T-helper 2 cell treated with Interferon-gamma antibody and Interleukin-4, amounts not matched to agents 100 ng/mL and 5 ng/mL, for 36 hours (primary cell): ENCODE measurements around the gene OASL. TPM values are rescaled to one million over a fixed set of nuclear protein-coding genes. Genes with fewer than 3 reads are reported as not detected.

ENCODE experiments used
- intact Hi-C: fragments of 100-400 bp; cut with micrococcal nuclease; formaldehyde crosslinking; loops from one replicate; pipeline ENCODE4 v1.15.1; 2023
- total RNA-seq: library from RNA; stranded (reverse); gene quantifications from 2 replicates; pipeline ENCODE4 v1.2.3, GENCODE V29; 2022

The OASL gene
- total RNA-seq, 1 donor from 2014 or later: 10.5 TPM

GRCh38 chr12:120992989-120993388 lies 46.1 kb downstream of the OASL start:
- intact Hi-C loops: no loop called here

GRCh38 chr12:120991965-120992364 lies 47.1 kb downstream of the OASL start:
- intact Hi-C loops: no loop called here

- intact Hi-C loops: no loop called here
These were observed 48.5 kb downstream of the OASL start for GRCh38 chr12:120990487-120991055.

GRCh38 chr12:120989687-120990086 lies 49.4 kb downstream of the OASL start:
- intact Hi-C loops: no loop called here

GRCh38 chr12:120988658-120989057 lies 50.4 kb downstream of the OASL start:
- intact Hi-C loops: no loop called here

GRCh38 chr12:120988234-120988633 lies 50.8 kb downstream of the OASL start:
- intact Hi-C loops: no loop called here

- intact Hi-C loops: no loop called here
These were observed 54.6 kb downstream of the OASL start for GRCh38 chr12:120984351-120984898.

- intact Hi-C loops: no loop called here
These were observed 55.3 kb downstream of the OASL start for GRCh38 chr12:120983759-120984158.

GRCh38 chr12:120982659-120983058 lies 56.4 kb downstream of the OASL start:
- intact Hi-C loops: no loop called here

- intact Hi-C loops: no loop called here
These were observed 57.6 kb downstream of the OASL start for GRCh38 chr12:120981407-120981941.

- intact Hi-C loops: no loop called here
These were observed 58.2 kb downstream of the OASL start for GRCh38 chr12:120980800-120981368.

GRCh38 chr12:120979862-120980696 lies 59.0 kb downstream of the OASL start:
- intact Hi-C loops: no loop called here

- intact Hi-C loops: no loop called here
These were observed 59.7 kb downstream of the OASL start for GRCh38 chr12:120979220-120979861.

- intact Hi-C loops: no loop called here
These were observed 60.5 kb downstream of the OASL start, which contains the start of gene HNF1A for GRCh38 chr12:120978296-120979219. Gene HNF1A, plus strand, starts transcription at chr12:120978543. Its CDS starts 226 bp downstream, at chr12:120978769.

- intact Hi-C loops: no loop called here
These were observed 61.3 kb downstream of the OASL start for GRCh38 chr12:120977531-120978295.

- intact Hi-C loops: no loop called here
These were observed 66.0 kb downstream of the OASL start for GRCh38 chr12:120972870-120973543.

- intact Hi-C loops: loop anchor here (1.0 kb wide), 3 partner anchors 27 to 387 kb away; no protein-coding TSS in a partner anchor
These were observed 67.5 kb downstream of the OASL start for GRCh38 chr12:120971299-120972180.

- intact Hi-C loops: no loop called here
These were observed 68.7 kb downstream of the OASL start for GRCh38 chr12:120970310-120970709.
